ENCODE results near the gene CSH2.
A peak's percentile ranks its signal among the peaks of the same experiment; 100 is the strongest.
"Not testable (repeated sequence)": the region's sequence is repeated elsewhere in the genome, so short reads cannot be mapped to it uniquely, and the experiment has no call there.

CSH2 gene

DNA sequence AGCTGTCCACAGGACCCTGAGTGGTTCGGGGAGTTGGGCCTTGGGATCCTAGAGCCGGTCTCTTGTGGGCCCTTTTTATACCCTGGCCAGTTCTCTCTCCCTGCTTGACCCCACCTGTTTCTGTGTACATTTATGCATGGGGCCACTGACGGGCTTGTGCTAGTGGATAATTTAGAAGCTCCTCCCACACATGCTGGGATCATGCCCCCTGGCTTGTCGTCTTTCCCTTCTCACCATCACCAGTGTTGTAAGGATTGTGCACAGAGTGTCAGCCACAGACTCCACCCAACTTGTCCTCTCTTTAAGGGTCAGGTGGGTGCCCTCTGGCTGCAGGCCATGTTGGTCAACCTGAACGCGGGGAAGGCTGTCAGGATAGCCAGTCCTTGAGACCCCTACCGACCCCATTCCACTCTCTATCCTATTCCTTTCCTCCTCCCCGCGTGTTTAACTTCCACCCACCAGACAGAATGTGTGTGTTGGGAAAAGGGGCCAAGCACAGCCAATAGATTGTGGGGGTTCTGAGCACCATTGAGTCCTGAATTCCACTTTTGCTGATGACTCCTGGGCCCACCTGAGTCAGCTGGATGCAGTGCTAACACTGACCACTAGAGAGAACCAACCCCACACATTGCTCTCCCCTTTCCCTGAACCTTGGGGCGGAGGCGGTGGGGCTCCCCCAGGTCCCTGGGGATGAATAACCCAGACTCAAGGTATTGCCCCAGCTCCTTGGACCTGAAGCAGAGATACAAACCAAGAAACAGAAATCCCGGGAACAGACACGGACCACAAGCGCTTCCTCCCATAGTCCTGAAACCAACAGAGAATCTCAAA, 23.3 kb upstream of the CSH2 start, which contains the start of gene CSH1:
CSH1 (minus strand) TSS at position 51 of the 831 bp plus-strand sequence. CDS start 63 bp downstream, outside the sequence.
- DNase-seq = not testable (repeated sequence)

DNA sequence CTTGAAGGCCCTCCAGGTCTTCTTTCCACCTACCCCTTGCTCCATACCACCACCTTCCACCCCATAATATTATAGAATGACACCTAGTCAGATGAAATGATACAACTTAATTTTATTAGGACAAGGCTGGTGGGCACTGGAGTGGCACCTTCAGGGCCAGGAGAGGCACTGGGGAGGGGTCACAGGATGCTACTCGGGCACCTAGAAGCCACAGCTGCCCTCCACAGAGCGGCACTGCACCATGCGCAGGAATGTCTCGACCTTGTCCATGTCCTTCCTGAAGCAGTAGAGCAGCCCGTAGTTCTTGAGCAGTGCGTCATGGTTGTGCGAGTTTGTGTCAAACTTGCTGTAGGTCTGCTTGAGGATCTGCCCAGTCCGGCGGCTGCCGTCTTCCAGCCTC, 21.3 kb upstream of the CSH2 start:
- DNase-seq = not testable (repeated sequence)

DNA sequence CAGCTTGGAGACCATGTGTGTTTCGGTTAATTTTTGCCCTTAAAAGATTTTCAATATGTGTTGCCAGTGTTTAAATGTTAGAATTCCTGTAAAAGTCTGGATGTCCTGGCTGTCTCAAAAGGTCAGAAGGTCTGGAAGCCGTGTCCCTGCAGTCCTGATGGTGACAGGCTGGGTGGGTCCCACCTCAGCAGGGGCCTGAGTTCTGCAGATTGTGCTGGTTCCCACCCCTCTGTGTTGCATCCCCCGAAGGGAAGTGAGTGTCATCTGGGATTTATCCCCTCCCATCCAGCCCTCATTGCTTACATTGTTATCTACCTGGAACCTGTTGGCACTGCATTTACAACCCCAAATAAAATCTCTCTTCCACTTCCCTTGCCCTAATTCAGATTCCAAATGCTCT, 20.5 kb upstream of the CSH2 start:
- not testable (repeated sequence) for DNase-seq

DNA sequence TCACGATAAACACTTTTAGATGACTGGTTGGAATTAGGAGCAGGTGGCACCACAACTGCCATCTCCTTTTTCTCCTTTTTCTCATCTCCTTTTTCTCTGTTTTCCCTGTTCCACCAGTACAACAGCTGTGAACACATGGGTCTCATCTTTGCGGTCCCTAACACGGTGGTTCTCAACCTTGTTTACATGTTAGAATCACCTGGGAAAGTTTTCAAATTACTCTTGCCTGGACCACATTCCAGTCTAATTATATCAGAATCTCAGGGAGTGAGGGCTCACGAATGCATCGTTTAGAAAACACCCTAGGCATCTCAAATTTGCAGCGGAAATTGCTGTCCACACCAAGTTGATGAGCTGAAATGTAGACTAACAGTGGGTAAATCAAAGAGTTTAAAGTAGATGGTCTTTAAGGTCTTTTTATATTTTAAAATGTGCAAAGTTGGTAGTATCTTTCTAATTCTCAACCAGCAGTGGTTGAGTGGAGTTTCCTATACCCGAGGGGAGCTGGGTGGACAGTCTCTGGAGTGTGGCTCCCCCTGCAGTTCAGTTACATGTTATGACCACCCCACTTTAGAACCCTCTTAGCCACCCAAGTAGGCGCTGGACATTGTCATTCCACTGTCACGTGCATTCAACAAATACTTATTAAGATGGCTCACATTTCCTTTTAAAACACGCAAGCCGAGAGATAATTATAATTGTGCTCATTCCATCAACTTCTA, 19.0 kb upstream of the CSH2 start:
- DNase-seq = not testable (repeated sequence)

- not testable (repeated sequence) for DNase-seq
Measured at GRCh38 chr17:63889026-63889848, 15.8 kb upstream of the CSH2 start.

DNA sequence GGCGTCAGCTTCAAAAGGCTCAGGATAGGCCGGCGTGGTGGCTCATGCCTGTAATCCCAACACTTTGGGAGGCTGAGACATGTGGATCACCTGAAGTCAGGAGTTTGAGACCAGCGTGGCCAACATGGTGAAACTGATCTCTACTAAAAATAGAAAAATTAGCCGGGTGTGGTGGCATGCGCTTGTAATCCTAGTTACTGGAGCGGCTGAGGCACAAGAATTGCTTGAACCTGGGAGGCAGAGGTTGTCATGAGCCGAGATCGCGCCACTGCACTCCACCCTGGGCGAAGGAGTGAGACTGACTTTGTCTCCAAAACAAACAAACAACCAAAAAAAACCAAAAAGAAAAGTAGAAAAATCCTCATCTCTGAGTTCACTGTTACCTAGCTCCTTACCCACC, 11.6 kb upstream of the CSH2 start:
- not testable (repeated sequence) for DNase-seq

GRCh38 chr17:63882626-63883126, 9.2 kb upstream of the CSH2 start:
- DNase-seq = not testable (repeated sequence)

DNA sequence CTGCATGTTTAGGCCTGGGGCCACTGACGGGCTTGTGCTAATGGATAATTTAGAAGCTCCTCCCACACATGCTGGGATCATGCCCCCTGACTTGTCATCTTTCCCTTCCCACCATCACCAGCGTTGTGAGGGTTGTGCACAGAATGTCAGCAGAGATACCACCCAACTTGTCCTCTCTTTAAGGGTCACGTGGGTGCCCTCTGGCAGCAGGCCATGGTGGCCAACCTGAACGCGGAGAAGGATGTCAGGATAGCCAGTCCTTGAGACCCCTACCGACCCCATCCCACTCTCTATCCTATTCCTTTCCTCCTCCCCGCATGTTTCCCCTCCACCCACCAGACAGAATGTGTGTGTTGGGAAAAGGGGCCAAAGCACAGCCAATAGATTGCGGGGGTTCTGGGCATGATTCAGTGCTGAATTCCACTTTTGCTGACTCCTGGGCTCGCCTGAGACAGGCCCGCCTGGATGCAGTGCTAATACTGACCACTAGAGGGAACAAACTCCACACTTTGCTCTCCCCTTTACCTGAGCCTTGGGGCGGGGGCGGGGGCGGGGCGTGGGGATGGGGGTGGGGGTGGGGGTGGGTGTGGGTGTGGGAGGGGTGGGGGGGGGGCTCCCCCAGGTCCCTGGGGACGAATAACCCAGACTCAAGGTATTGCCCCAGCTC, 8.6 kb upstream of the CSH2 start, which contains the start of gene GH2:
GH2 (minus strand) TSS at position 10 of the 667 bp plus-strand sequence. CDS start 143 bp downstream, outside the sequence.
- peak; percentile 29 to 39 (median 37) for DNase-seq

DNA sequence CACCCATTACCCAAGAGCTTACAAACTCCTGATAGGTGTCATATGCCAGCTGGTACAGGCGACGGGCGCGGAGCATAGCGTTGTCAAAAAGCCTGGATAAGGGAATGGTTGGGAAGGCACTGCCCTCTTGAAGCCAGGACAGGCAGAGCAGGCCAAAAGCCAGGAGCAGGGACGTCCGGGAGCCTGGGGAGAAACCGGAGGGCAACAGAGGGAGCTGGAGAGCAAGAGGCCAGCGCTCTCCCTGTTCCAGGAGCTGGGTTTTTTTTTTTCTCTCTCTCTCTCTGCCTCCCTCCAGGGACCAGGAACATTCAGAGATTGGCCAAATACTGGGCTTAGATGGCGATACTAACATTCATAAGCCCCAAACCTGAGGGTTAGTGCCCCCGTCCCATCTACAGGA, 7.9 kb upstream of the CSH2 start:
- not testable (repeated sequence) for DNase-seq

- no peak for DNase-seq
Measured at GRCh38 chr17:63880706-63881105, 7.2 kb upstream of the CSH2 start.

GRCh38 chr17:63878413-63878812, 4.9 kb upstream of the CSH2 start:
- not testable (repeated sequence) for DNase-seq

DNA sequence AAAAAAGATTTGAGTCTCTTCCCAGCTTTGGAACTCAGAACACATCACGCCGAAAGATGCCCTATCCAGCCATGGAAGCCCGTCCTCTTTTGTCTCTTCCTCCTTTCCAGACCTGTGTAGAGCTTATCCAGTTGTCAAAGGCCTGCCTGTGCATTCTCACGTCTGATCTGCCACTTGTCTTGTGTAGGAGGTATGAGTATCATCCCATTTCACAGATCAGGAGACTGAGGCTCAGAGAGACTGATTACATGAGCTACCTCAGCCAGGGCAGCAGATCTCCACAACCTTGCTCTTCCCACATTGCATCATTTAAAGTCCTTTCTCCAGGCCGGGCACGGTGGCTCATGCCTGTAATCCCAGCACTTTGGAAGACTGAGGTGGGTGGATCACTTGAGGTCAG, 1.2 kb upstream of the CSH2 start:
- not testable (repeated sequence) for DNase-seq

GRCh38 chr17:63874061-63874626, 667 bp upstream of the CSH2 start:
- DNase-seq = not testable (repeated sequence)

GRCh38 chr17:63871646-63872365, 1.7 kb downstream of the CSH2 start:
- DNase-seq = not testable (repeated sequence)

GRCh38 chr17:63870292-63870665, 3.2 kb downstream of the CSH2 start:
- not testable (repeated sequence) for DNase-seq

DNA sequence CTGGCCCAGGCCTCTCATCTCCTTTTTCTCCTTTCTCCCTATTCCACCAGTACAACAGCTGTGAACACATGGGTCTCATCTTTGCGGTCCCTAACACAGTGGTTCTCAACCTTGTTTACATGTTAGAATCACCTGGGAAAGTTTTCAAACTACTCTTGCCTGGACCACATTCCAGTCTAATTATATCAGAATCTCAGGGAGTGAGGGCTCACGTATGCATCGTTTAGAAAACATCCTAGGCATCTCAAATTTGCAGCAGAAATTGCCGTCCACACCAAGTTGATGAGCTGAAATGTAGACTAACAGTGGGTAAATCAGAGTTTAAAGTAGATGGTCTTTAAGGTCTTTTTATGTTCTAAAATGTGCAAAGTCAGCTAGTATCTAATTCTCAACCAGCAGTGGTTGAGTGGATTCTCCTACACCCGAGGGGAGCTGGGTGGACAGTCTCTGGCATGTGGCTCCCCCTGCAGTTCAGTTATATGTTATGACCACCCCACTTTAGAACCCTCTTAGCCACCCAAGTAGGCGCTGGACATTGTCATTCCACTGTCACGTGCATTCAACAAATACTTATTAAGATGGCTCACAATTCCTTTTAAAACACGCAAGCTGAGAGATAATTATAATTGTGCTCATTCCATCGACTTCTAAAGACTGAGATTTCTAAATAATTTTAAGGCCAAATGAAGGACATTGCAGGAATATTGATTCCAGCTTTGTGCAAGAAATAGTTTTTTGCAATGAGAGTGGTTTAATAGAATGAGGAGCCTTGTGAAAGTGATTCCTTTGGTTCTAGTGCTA, 3.8 kb downstream of the CSH2 start:
- DNase-seq = not testable (repeated sequence)

DNA sequence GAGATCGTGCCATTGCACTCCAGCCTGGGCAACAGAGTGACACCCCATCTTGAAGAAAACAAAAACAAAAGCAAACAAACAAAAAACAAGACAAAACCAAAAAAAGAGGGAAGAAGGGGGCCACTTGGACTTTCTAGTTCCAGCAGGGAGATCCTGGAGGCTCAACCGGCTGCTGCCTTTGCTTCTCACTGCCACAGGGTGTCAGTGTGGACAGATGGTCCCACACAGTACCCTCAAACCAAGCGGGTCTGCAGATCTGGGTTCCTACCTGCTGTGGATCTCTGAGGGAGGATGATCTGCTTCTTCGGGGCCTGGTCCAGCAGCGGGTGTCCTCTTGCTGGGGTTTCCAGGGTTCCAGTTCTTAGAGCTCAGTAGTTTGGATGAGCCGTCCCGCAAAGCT, 6.9 kb downstream of the CSH2 start:
- not testable (repeated sequence) for DNase-seq

DNA sequence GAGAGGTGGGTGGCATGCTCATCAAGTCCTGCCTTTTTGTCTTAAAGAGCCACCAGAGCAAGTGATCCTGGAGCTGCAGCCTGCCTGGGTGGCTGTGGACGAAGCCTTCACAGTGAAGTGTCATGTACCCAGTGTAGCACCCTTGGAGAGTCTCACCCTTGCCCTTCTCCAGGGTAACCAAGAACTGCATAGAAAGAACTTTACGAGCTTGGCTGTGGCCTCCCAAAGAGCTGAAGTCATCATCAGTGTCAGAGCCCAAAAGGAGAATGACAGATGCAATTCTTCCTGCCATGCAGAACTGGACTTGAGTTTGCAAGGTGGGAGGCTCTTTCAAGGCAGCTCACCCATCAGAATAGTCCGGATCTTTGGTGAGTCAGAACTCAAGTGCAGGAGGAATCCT, 14.2 kb downstream of the CSH2 start:
- DNase-seq = no peak

GRCh38 chr17:63856425-63856824, 17.1 kb downstream of the CSH2 start:
- DNase-seq = not testable (repeated sequence)

GRCh38 chr17:63855185-63855584, 18.3 kb downstream of the CSH2 start:
- no peak for DNase-seq

All from activated CD4-positive, CD25-positive, alpha-beta regulatory T cell (primary cell).